HG03460 (cell line): ENCODE results near the gene C17orf100.
"Not testable (repeated sequence)": the region's sequence is repeated elsewhere in the genome, so short reads cannot be mapped to it uniquely, and the experiment has no call there.

Source experiments
- ATAC-seq: cut with Tn5 transposase; IDR thresholded peaks from one replicate; pipeline ENCODE4 v1.9.1; 2021; ENCODE audit not compliant: unreplicated experiment

Gene C17orf100

DNA sequence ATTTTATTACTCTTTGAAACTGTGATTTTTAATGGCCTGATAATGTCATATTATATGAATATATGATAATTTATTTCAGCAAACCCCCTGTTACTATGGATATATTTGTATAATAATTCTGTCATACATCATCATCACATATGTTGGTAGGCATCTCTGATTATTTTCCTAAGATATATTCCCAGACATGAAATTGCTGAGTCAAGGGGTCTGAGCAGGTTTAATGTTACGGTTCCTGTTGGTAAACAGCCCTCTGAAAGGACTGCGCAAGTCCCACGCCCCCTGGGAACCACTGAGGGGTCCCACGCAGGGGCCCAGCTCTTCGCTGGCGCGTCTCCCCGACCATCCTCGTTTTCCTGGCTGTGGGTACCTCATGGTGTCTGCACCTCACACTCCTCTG, 37.4 kb downstream of the C17orf100 start:
- no peak for ATAC-seq

DNA sequence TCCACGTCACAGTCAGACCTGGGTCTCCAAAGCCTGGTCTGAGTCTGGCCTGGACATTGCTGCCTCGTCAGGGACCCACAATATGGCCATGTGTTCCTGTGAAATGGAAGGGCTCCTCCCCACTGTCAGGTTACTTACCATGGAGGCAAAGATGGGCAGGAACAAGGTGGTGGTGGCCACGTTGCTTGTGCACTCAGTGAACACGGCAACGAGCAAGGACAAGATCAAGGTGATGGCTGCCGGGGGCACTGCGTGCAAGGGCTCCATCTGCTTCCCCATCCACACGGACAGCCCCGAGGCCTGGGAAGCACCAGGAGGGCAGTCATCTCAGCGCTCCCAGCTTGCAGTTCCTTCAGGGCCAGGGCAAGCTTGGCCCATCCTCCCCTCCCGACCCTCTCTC, 39.1 kb downstream of the C17orf100 start:
- no peak for ATAC-seq

DNA sequence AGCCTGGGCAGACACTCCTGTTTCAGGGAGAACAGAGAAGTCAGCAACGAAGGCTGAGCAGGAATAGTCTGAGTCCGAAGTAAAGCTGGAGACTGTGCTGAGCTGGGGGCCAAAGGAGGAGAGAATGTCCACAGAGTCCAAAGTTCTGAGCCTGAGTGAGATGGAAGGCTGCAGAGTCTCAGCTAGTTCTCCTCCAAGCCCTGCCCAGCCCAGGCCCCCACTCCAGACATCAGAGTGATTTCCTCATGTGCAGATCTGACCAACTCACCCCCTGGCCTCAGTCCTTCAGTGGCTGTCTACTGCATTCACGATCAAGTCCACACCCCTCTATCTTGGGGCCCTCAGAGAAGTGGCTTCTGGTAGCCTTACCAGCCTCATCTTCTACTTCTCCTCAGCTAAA, 40.0 kb downstream of the C17orf100 start:
- no peak for ATAC-seq

DNA sequence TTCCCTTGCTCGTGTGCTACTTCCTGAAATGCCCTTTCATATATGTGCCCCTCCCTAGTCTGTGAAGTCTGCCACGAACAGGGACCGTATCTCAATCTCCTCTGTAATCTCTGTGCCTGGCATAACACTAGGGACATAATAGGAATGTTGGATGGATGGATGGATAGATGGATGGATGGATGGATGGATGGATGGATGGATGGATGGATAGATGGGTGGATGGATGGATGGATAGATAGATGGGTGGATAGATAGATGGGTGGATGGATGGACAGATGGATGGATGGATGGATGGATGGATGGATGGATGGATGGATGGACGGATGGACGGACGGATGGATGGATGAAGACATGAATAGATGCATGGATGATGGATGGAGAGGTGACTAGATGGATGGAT, 40.4 kb downstream of the C17orf100 start:
- ATAC-seq = not testable (repeated sequence)

DNA sequence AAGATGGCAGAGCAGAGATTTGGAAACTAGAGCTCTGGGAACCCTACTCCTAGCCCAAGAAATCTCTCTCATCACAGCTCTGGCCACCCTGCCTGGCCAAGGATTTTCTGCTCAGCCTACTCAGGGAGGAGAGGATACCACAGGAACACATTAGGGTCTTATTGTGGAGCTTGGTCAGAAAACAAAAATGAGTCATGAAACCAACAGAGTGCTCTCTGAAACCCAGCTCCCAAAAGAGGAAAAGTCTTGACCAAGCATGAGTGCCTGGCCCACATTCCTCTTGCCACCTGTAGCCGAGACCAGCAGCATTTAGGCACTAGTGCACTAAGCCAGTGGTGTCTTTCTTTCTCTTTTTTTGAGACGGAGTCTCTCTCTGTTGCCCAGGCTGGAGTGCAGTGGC, 43.5 kb downstream of the C17orf100 start:
- no peak for ATAC-seq

DNA sequence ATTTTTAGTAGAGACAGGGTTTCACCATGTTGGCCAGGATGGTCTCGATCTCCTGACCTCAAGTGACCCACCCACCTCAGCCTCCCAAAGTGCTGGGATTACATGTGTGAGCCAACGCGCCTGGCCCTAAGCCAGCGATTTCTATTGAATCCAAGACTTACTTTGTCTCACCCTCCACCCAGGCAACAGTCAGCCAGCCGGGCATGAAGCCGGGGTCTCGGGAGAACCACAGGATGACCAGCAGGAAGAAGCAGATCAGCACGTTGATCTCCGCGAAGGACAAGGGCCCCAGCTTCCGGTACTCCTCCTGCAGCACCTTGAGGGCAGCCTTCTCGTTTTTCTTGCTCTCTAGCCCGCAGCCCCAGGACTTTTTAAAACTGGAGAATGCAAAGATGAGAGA, 44.0 kb downstream of the C17orf100 start:
- no peak for ATAC-seq

DNA sequence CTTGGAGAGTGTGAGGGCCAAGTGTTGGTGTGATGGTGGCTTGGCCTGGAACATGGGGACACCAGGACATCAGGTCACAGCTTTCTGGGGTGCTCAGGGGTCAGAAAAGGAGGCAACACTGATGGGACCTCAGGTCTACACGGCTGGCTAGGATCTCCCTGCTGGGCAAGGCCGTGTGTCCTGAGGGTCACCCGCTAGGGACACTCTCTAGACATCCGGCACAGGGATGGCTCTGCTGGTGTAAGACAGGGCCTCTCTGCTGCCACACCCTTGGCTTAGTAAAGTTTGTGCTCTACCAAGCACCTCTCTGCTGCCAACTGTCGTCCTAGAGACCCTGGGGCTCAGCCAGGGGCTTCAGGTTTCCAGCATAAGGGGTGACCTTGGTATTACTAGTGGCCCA, 45.3 kb downstream of the C17orf100 start:
- no peak for ATAC-seq

DNA sequence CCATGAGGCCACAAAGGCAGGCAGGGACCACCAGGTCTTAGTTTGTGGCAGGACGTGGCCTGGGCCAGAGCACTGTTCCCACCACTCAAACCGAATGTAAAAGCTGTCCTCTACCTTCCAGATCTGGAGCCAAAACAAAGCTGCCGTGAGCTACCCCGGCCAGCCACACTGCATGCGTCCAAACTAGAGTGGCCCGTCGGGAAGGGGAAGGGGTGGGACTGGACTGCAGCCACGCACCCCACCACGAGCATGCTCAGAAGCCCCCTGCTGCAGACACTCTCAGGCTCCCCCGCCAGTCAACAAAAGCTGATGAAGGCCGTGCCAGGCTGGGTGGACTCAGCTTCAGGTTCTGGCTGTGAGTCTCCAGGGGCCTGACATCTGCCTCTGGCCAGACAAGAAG, 46.4 kb downstream of the C17orf100 start:
- no peak for ATAC-seq

DNA sequence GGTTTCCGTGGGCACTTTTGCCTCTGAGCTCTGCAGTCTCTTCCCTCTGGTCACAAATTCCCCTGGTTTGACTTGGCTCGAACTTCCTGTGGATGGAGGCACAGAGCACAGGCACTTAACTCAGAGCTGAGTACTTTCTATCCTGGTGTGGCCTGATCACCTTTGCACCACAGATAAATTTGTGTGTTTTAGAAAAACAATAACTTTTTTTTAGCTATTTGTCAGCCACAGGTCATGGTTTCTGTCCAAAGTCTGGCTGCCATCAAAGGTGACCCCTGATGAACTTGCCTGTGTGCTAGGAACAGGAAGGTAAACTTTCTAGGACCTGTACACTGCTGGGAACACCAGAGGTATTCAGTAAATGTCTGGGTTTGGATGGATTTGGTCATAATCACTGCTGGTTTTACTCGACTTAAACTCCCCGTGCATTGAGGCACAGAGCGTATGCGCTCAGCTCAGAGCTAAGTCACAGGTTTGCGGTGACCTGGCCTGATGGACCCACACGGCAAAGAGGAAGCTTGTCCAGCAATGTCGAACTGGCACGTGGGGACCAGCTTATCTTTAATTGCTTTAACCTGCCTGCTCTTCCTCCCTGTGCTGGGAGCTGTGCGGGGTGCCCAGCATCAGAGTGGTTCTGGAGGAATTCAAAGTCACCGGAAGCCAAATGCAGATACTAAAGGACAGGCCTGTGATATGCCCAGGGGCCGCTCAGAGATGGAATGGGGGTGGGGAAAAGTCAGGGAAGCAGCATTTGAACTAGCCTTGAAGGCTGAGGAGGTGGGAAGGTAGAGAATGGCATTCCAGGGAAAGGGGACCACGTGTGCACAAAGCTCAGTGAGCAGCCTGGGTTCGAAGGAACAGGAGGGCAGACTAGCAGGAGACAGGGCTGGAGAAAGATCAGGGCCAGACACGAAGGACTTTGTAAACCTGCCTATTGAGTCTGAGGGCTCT, 48.7 kb downstream of the C17orf100 start:
- ATAC-seq = no peak

DNA sequence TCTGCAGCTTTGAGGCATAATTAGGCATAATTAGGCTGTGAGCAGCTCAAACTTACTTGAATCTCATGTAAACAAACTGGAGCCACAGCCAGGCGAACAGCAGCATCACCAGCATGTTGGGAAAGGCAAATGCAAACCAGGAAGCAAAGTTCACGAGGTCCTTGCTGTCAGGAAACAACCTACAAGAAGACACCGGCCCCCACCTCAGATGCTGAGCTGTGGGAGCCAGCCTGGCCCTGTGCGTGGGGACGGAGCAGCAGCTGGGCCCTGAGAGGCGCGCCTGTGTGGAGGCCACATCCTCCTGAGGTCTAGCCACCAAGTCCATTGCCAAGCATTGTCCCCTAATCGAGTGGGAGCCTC, 49.4 kb downstream of the C17orf100 start:
- ATAC-seq = no peak

DNA sequence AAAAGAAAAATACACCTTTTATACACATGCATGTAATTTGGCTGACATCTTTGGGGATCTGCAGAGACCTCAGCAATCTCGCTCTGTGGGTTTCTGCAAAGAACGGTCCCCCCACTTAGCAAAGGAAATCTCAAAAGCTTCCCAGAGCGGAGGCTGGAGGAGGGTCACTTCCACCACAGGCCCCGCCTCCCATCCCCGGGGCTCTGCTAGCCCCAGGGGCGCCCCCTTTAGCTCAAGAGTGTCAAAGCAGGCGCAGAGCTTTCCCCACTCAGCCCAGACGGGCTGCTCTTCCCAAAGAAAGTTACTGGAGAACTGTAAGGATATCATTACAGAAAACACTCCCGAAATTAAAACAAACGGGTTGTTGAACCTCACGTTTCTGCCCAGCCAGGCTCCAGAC, 50.2 kb downstream of the C17orf100 start:
- no peak for ATAC-seq

DNA sequence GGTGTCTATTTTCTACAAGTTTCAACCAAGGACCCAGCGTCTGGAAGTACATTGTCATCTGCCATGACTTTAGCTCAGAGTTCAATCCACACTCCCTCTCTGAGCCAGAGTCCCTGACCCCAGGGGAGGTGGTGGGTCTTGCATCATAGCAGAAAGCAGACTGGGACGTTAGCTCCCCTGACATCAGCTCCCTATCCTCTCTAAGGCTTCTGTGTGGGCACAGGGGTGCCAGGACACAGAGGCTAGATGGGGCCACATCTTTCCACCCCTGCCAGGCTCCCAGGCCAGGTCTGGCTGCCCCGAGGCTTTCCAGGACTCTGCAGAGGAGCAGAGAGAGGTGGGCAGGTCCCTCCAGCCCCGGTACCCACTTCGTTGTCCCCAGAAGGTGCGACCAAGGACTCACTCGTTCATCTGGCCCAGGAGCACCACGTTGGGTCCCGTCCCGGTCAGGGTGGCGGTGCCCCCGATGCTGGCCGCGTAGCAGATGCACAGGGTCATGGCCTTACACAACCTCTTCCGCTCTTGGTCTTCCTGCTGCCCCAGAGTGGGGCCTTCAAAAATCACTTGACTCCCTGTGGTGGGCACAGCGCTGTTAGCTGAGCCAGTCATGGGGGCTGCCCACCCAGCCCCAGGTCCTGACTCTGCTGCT, 51.1 kb downstream of the C17orf100 start:
- no peak for ATAC-seq
